SK-N-SH (cell line): Measurements from ENCODE around the gene GSTO1. TPM values are rescaled to one million over a fixed set of nuclear protein-coding genes. Genes with fewer than 3 reads are reported as not detected.

Experiments
- CTCF ChIA-PET: fragments of 300-600, 350-600 bp; formaldehyde crosslinking; extraction: SDS; loops from one replicate; lab custom pipeline; 2021; lab: Yijun Ruan, JAX
- POLR2A ChIA-PET: fragments of 350-600 bp; sonication (Branson Sonifier 250); formaldehyde crosslinking; extraction: SDS; loops from one replicate; lab custom pipeline; 2020; ENCODE audit warnings: antibody characterized with exemption, inconsistent platforms; lab: Yijun Ruan, JAX
- DNase-seq: peaks from one replicate; pipeline ENCODE4 v3.0.0; 2012
- H2AFZ ChIP-seq: fragments of 200-600 bp; sonication (generic); 2 replicates; pipeline ENCODE4 v1.8.1; 2016; ENCODE audit warnings: antibody characterized with exemption, mild to moderate bottlenecking, low read depth
- H3F3A ChIP-seq: fragments of 200-600 bp; sonication (generic); replicated peaks from 2 replicates; pipeline ENCODE3; 2016; ENCODE audit warnings: antibody characterized with exemption, mild to moderate bottlenecking; ENCODE audit not compliant: insufficient read depth
- H3K27ac ChIP-seq, 2 experiments: fragments of 200-500 bp in 1 of 2; fragments of 200-600 bp in 1 of 2; sonication (Bioruptor generic) in 1 of 2; sonication (generic), shearing (Covaris generic) in 1 of 2; 2 replicates each; pipeline versions ENCODE4 v1.5.1 to v1.6.1; 2014 to 2016; ENCODE audit warnings: low read depth in 2 of 2, inconsistent platforms in 1 of 2, low read length in 1 of 2, mild to moderate bottlenecking in 1 of 2, mixed read lengths in 1 of 2
- H3K27me3 ChIP-seq: fragments of 200-600 bp; sonication (generic), shearing (Covaris generic); 2 replicates; pipeline ENCODE4 v1.6.1; 2016; ENCODE audit warnings: mixed run types; ENCODE audit not compliant: insufficient read depth
- H3K36me3 ChIP-seq, 2 experiments: fragments of 200-500 bp in 1 of 2; fragments of 200-600 bp in 1 of 2; sonication (Bioruptor generic) in 1 of 2; sonication (generic) in 1 of 2; replicated peaks in 1 of 2; 2 replicates each; pipeline versions ENCODE3 to v1.5.1; 2014 to 2016; ENCODE audit warnings: low read length in 1 of 2, mild to moderate bottlenecking in 1 of 2; ENCODE audit not compliant: insufficient read depth in 2 of 2, control insufficient read depth in 1 of 2
- H3K4me1 ChIP-seq, 2 experiments: fragments of 200-500 bp in 1 of 2; fragments of 200-600 bp in 1 of 2; sonication (Bioruptor generic) in 1 of 2; sonication (generic), shearing (Covaris generic) in 1 of 2; 2 replicates each; pipeline versions ENCODE4 v1.5.1 to v1.6.1; 2014 to 2016; ENCODE audit warnings: low read depth in 1 of 2, low read length in 1 of 2, mixed run types in 1 of 2; ENCODE audit not compliant: insufficient read depth in 2 of 2, control insufficient read depth in 1 of 2
- H3K4me2 ChIP-seq: fragments of 200-600 bp; sonication (generic), shearing (Covaris generic); 2 replicates; pipeline ENCODE4 v1.6.1; 2017; ENCODE audit warnings: mixed run types
- H3K4me3 ChIP-seq, 2 experiments: fragments of 200-500 bp in 1 of 2; fragments of 200-600 bp in 1 of 2; sonication (Bioruptor generic) in 1 of 2; sonication (generic), shearing (Covaris generic) in 1 of 2; 2 replicates each; pipeline versions ENCODE4 v1.5.1 to v1.8.1; 2014 to 2016; ENCODE audit warnings: low read depth in 2 of 2, inconsistent platforms in 1 of 2, low read length in 1 of 2, mild to moderate bottlenecking in 1 of 2, mixed read lengths in 1 of 2, moderate library complexity in 1 of 2
- H3K79me2 ChIP-seq: fragments of 200-600 bp; sonication (generic); 2 replicates; pipeline ENCODE4 v1.8.1; 2017; ENCODE audit warnings: mild to moderate bottlenecking; ENCODE audit not compliant: insufficient read depth
- H3K9ac ChIP-seq: fragments of 200-600 bp; sonication (generic); 2 replicates; pipeline ENCODE4 v1.6.1; 2017; ENCODE audit warnings: mixed run types
- H3K9me2 ChIP-seq: fragments of 200-600 bp; sonication (generic); 2 replicates; pipeline ENCODE4 v1.6.1; 2017; ENCODE audit warnings: mixed run types
- H3K9me3 ChIP-seq: fragments of 200-600 bp; sonication (generic); 2 replicates; pipeline ENCODE4 v1.6.1; 2017; ENCODE audit warnings: mixed run types, mild to moderate bottlenecking, moderate library complexity
- H4K20me1 ChIP-seq: fragments of 200-600 bp; sonication (generic); 2 replicates; pipeline ENCODE4 v1.6.1; 2017; ENCODE audit warnings: mild to moderate bottlenecking, mixed run types; ENCODE audit not compliant: insufficient read depth
- RXRA ChIP-seq: IDR thresholded peaks from 2 replicates; pipeline ENCODE4 v1.4.0; 2012; ENCODE audit warnings: low read depth, mild to moderate bottlenecking, borderline replicate concordance
- TAF1 ChIP-seq: IDR thresholded peaks from 2 replicates; pipeline ENCODE4 v1.6.1; 2012; ENCODE audit warnings: low read depth, mild to moderate bottlenecking, low read length, moderate library complexity, borderline replicate concordance
- WGBS: methylation state at CpG from one replicate; pipeline ENCODE4 v1.1.6; 2017; ENCODE audit warnings: low lambda C conversion rate; 5-methylcytosine and 5-hydroxymethylcytosine counted together
- polyA plus RNA-seq, 3 experiments: library from polyadenylated mRNA; depleted of rRNA; stranded (reverse); fragments of >200 nt; gene quantifications; 2 replicates each; pipeline ENCODE4 v1.2.3, GENCODE V29; 2012
- TF ChIP-seq, protein P1 (sequence below): fragments of 150-350 bp; IDR thresholded peaks from 2 replicates; pipeline ENCODE4 v1.6.1; 2016; ENCODE audit warnings: mild to moderate bottlenecking, low read depth, low read length
- TF ChIP-seq, protein P2 (sequence below): IDR thresholded peaks from 2 replicates; pipeline ENCODE4 v1.6.1; 2012; ENCODE audit warnings: mild to moderate bottlenecking, low read depth, low read length, moderate library complexity
- TF ChIP-seq, protein P3 (sequence below): IDR thresholded peaks from 2 replicates; pipeline ENCODE4; 2012

GSTO1 gene
- polyA plus RNA-seq, 1 of the 3 experiments (the other 2 are of a cell fraction), result 126 TPM

DNA sequence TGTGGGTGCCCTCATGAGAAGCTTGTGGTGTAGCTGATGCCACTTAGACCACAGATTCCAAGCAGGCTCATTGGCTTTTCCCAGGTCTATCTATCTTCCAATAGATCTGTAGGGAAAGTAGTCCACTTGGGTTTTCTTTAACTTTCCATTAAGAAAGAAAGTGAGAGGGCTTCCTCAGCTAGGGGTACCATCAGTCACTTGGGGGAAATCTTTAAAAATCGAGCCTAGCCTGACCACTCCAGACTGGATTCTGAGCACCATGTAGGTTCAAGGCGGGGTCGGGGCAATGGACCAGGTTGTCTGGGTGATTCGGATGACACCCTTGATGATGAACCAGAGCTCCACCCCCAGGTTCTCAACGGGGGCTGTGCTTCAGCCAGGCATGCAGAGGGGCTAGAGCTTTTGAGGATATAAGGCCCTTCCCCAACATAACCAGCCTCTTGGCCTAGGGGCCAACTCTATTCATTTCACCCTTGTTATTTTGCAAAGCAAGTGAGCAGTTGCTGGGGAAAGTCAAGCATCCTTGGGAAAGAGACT, 56.6 kb downstream of the GSTO1 start (continued):
- TF ChIP-seq, protein P1, sequence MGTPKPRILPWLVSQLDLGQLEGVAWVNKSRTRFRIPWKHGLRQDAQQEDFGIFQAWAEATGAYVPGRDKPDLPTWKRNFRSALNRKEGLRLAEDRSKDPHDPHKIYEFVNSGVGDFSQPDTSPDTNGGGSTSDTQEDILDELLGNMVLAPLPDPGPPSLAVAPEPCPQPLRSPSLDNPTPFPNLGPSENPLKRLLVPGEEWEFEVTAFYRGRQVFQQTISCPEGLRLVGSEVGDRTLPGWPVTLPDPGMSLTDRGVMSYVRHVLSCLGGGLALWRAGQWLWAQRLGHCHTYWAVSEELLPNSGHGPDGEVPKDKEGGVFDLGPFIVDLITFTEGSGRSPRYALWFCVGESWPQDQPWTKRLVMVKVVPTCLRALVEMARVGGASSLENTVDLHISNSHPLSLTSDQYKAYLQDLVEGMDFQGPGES, result no peak
- TF ChIP-seq TAF1, result no peak

DNA sequence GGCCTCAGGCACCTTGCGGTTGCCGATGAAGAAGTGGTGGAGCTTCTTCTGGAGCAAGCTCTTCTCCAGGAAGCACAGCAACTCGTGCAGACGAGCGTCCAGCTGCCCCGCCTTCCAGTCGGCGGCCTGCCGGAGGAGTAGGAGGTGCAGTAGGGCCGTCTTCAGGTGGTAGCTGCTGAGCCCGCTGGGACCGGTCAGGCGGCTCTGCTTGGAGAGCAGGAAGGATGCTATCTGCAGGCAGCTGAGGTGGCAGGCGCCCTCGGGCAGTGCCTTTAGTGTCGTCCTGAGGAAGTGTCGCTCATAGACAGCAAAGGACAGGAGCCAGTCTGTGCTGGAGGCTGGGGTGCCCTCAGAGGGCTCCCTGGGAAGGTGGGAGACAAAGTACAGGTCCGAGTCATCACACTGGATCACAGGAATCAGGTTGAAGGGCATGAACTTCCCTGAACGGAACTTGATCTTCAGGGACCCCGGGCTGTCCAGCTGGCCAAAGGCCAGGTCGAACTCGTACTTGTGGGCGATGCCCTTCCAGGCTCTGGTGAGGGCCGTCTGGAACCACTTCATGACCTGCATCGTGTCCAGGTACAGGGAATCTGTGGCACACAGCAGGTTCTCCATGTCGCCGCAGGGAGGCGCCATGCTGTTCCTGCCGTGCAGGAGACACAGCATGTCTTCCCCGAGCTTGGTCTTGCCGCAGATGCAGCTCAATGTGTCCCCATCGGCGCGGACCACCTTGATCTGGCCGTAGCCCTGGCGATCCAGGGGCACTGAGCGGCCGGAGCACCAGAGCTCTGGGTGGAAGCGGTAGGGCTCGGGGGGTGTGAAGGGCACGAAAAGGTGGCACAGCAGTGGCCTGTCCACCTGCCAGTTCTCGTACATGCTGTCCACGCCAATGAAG, 60.1 kb downstream of the GSTO1 start:
- peaks cover 18% of the 10 kb centered on the region for H3F3A ChIP-seq
- H3K9ac ChIP-seq, result no peak overlapping the region
- peaks cover 89% of the 10 kb centered on the region for H3K79me2 ChIP-seq
- TF ChIP-seq, protein P2, sequence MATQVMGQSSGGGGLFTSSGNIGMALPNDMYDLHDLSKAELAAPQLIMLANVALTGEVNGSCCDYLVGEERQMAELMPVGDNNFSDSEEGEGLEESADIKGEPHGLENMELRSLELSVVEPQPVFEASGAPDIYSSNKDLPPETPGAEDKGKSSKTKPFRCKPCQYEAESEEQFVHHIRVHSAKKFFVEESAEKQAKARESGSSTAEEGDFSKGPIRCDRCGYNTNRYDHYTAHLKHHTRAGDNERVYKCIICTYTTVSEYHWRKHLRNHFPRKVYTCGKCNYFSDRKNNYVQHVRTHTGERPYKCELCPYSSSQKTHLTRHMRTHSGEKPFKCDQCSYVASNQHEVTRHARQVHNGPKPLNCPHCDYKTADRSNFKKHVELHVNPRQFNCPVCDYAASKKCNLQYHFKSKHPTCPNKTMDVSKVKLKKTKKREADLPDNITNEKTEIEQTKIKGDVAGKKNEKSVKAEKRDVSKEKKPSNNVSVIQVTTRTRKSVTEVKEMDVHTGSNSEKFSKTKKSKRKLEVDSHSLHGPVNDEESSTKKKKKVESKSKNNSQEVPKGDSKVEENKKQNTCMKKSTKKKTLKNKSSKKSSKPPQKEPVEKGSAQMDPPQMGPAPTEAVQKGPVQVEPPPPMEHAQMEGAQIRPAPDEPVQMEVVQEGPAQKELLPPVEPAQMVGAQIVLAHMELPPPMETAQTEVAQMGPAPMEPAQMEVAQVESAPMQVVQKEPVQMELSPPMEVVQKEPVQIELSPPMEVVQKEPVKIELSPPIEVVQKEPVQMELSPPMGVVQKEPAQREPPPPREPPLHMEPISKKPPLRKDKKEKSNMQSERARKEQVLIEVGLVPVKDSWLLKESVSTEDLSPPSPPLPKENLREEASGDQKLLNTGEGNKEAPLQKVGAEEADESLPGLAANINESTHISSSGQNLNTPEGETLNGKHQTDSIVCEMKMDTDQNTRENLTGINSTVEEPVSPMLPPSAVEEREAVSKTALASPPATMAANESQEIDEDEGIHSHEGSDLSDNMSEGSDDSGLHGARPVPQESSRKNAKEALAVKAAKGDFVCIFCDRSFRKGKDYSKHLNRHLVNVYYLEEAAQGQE, result no peak
- TF ChIP-seq, protein P3, sequence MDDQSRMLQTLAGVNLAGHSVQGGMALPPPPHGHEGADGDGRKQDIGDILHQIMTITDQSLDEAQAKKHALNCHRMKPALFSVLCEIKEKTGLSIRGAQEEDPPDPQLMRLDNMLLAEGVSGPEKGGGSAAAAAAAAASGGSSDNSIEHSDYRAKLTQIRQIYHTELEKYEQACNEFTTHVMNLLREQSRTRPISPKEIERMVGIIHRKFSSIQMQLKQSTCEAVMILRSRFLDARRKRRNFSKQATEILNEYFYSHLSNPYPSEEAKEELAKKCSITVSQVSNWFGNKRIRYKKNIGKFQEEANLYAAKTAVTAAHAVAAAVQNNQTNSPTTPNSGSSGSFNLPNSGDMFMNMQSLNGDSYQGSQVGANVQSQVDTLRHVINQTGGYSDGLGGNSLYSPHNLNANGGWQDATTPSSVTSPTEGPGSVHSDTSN, result no peak
- TF ChIP-seq RXRA, result no peak
- H3K9me2 ChIP-seq, result no peaks in the 10 kb centered on the region
- POLR2A ChIA-PET, result no interaction called here
- no peak for DNase-seq
- H3K4me1 ChIP-seq, result peaks cover 0 to 26% of the 10 kb centered on the region in 2 experiments; a peak in 3 of 4 replicates
- no peaks in the 10 kb centered on the region for H3K27me3 ChIP-seq
- CTCF ChIA-PET, result interaction anchor here (0.6 to 3.5 kb wide), 7 partner anchors 9 to 62 kb away, joined by 3 to 16 read pairs (median 5); no protein-coding TSS in a partner anchor
- H3K4me2 ChIP-seq, result no peak overlapping the region
- 96% methylated on average over 26 of the region's 43 CpGs for WGBS
- H2AFZ ChIP-seq, result no peak overlapping the region
- no peak overlapping the region for H3K27ac ChIP-seq
- H3K9me3 ChIP-seq, result no peaks in the 10 kb centered on the region
- H3K36me3 ChIP-seq, result peaks cover 34 to 37% of the 10 kb centered on the region in 2 experiments
- no peak overlapping the region for H3K4me3 ChIP-seq
- H4K20me1 ChIP-seq, result peaks cover 46% of the 10 kb centered on the region
